ENCODE results near the gene SLC25A21. TPM values are rescaled to one million over a fixed set of nuclear protein-coding genes. Genes with fewer than 3 reads are reported as not detected.
"Not testable (repeated sequence)": the region's sequence is repeated elsewhere in the genome, so short reads cannot be mapped to it uniquely, and the experiment has no call there.

SLC25A21 gene
- total and polyA plus RNA-seq, 10 of the 15 experiments (the other 5 are each of a cell fraction or from before 2014, with no cell fraction given) = 0.06 to 0.72 (median 0.17) TPM; not detected in 3

DNA sequence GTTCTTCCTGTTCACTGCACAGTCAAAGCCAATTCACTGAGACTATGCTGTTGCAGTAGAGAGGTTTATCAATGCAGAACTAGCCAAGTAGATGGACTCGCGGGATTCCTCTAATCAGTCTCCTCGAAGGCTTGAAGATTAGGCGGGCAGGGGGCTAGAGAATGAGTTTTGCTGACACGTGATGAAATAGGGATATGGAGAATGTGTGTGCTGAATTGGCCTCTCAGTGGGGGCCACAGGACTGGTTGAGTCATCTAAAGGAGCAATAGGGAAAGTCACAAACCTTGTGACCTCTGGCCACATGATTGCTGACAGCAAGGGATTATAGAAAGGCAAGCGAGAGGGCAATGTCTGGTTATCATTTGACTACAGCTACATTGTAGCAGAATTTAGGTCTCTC, 38.0 kb upstream of the SLC25A21 start:
- H3K27ac ChIP-seq (ENCODE audit: control insufficient read depth, insufficient read depth) = no peak overlapping the region
- in situ Hi-C loops (cut with MboI) (no loop called here), intact Hi-C loops (cut with micrococcal nuclease; ENCODE audit: unreplicated experiment) (no loop called here)
- no peak overlapping the region for H3K4me3 ChIP-seq
- DNase-seq (ENCODE audit: low read depth, low spot score) (no peak), FAIRE-seq (no peak), ATAC-seq (no peak)
- no peaks in the 10 kb centered on the region for H3K27me3 ChIP-seq (replicated peaks in 1 of 2; ENCODE audit: control insufficient read depth in 2 of 2, insufficient read depth in 2 of 2, low read length in 1 of 2)
- ChIA-PET CTCF (no interaction called here), POLR2A (no interaction called here), SMC1A (ENCODE audit: uncharacterized antibody, unreplicated experiment) (no interaction called here), RAD21 (ENCODE audit: unreplicated experiment) (no interaction called here)
- TF ChIP-seq, protein P1, sequence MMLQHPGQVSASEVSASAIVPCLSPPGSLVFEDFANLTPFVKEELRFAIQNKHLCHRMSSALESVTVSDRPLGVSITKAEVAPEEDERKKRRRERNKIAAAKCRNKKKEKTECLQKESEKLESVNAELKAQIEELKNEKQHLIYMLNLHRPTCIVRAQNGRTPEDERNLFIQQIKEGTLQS (IDR thresholded peaks at IDR 0.05; ENCODE audit: borderline replicate concordance, extremely low read depth, low read depth, low read length) = no peak
- TF ChIP-seq MYB (IDR thresholded peaks at IDR 0.05; ENCODE audit: borderline replicate concordance, low read depth, low read length) (no peak), RELA (IDR thresholded peaks at IDR 0.05; ENCODE audit: borderline replicate concordance, partially characterized antibody) (no peak), SIN3A (IDR thresholded peaks at IDR 0.05; ENCODE audit: low read depth, low read length) (no peak), HDAC2 (IDR thresholded peaks at IDR 0.05) (no peak), KAT2A (conservative IDR thresholded peaks at IDR 0.05; ENCODE audit: control insufficient read depth, low read depth, low read length) (no peak), LARP7 (IDR thresholded peaks at IDR 0.05) (no peak)
- TF ChIP-seq, protein P2, sequence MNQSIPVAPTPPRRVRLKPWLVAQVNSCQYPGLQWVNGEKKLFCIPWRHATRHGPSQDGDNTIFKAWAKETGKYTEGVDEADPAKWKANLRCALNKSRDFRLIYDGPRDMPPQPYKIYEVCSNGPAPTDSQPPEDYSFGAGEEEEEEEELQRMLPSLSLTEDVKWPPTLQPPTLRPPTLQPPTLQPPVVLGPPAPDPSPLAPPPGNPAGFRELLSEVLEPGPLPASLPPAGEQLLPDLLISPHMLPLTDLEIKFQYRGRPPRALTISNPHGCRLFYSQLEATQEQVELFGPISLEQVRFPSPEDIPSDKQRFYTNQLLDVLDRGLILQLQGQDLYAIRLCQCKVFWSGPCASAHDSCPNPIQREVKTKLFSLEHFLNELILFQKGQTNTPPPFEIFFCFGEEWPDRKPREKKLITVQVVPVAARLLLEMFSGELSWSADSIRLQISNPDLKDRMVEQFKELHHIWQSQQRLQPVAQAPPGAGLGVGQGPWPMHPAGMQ (IDR thresholded peaks at IDR 0.05; ENCODE audit: borderline replicate concordance) = no peak
- TF ChIP-seq, protein P3, sequence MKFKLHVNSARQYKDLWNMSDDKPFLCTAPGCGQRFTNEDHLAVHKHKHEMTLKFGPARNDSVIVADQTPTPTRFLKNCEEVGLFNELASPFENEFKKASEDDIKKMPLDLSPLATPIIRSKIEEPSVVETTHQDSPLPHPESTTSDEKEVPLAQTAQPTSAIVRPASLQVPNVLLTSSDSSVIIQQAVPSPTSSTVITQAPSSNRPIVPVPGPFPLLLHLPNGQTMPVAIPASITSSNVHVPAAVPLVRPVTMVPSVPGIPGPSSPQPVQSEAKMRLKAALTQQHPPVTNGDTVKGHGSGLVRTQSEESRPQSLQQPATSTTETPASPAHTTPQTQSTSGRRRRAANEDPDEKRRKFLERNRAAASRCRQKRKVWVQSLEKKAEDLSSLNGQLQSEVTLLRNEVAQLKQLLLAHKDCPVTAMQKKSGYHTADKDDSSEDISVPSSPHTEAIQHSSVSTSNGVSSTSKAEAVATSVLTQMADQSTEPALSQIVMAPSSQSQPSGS (IDR thresholded peaks at IDR 0.05; ENCODE audit: low read length) = no peak
- TF ChIP-seq, protein P4, sequence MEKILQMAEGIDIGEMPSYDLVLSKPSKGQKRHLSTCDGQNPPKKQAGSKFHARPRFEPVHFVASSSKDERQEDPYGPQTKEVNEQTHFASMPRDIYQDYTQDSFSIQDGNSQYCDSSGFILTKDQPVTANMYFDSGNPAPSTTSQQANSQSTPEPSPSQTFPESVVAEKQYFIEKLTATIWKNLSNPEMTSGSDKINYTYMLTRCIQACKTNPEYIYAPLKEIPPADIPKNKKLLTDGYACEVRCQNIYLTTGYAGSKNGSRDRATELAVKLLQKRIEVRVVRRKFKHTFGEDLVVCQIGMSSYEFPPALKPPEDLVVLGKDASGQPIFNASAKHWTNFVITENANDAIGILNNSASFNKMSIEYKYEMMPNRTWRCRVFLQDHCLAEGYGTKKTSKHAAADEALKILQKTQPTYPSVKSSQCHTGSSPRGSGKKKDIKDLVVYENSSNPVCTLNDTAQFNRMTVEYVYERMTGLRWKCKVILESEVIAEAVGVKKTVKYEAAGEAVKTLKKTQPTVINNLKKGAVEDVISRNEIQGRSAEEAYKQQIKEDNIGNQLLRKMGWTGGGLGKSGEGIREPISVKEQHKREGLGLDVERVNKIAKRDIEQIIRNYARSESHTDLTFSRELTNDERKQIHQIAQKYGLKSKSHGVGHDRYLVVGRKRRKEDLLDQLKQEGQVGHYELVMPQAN (conservative IDR thresholded peaks at IDR 0.05) = no peak
- TF ChIP-seq, protein P5, sequence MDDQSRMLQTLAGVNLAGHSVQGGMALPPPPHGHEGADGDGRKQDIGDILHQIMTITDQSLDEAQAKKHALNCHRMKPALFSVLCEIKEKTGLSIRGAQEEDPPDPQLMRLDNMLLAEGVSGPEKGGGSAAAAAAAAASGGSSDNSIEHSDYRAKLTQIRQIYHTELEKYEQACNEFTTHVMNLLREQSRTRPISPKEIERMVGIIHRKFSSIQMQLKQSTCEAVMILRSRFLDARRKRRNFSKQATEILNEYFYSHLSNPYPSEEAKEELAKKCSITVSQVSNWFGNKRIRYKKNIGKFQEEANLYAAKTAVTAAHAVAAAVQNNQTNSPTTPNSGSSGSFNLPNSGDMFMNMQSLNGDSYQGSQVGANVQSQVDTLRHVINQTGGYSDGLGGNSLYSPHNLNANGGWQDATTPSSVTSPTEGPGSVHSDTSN (IDR thresholded peaks at IDR 0.05; ENCODE audit: insufficient replicate concordance, low read depth, low read length) = no peak
- H3K9ac ChIP-seq (ENCODE audit: control insufficient read depth, insufficient read depth, low read length) = no peak overlapping the region
- no peak overlapping the region for H3K4me2 ChIP-seq (ENCODE audit: control insufficient read depth, insufficient read depth)
- H2AFZ ChIP-seq (ENCODE audit: control insufficient read depth, low read depth, low read length) = no peak overlapping the region
- no TSS peak for BruUV-seq (replicated peaks)
- no peaks in the 10 kb centered on the region for H3K4me1 ChIP-seq (ENCODE audit: control insufficient read depth, insufficient read depth, low read length)
- H3K9me3 ChIP-seq (replicated peaks; ENCODE audit: control insufficient read depth, insufficient read depth, low read length) = no peaks in the 10 kb centered on the region; the same call in 2 of the 3 replicates
- no peaks in the 10 kb centered on the region for H3K79me2 ChIP-seq (ENCODE audit: control insufficient read depth, insufficient read depth, low read length)
- H3K36me3 ChIP-seq (ENCODE audit: control insufficient read depth in 2 of 2, insufficient read depth in 2 of 2, low read length in 1 of 2) = no peaks in the 10 kb centered on the region
- WGBS (ENCODE audit: insufficient coverage, insufficient replicate concordance, low lambda C conversion rate, missing lambda C conversion rate) = 57% methylated on average over 6 of the region's 6 CpGs
- H4K20me1 ChIP-seq (ENCODE audit: control insufficient read depth, insufficient read depth) = no peaks in the 10 kb centered on the region

DNA sequence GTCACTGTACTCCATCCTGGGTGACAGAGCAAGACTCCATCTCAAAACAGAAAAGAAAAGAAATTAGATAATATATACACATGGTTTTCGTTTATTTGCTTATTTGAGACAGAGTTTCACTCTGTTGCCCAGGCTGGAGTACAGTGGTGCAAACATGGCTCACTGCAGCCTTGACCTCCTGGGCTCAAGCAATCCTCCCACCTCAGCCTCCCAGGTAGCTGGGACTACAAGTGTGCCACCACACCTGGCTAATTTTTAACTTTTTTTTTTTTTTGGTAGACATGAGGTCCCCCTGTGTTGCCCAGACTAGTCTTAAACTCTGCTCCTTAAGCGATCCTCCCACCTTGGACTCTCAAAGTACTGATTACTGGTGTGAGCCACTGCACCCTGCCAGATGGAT, 37.2 kb upstream of the SLC25A21 start:
- FAIRE-seq; RAD21 ChIA-PET (ENCODE audit: unreplicated experiment); H4K20me1 ChIP-seq (ENCODE audit: control insufficient read depth, insufficient read depth); H3K9ac ChIP-seq (ENCODE audit: control insufficient read depth, insufficient read depth, low read length); BruUV-seq (replicated peaks); H3K27me3 ChIP-seq (replicated peaks in 1 of 2; ENCODE audit: control insufficient read depth in 2 of 2, insufficient read depth in 2 of 2, low read length in 1 of 2); DNase-seq (ENCODE audit: low read depth, low spot score); POLR2A ChIA-PET; H3K27ac ChIP-seq (ENCODE audit: control insufficient read depth, insufficient read depth); intact Hi-C loops (cut with micrococcal nuclease; ENCODE audit: unreplicated experiment); H3K79me2 ChIP-seq (ENCODE audit: control insufficient read depth, insufficient read depth, low read length); in situ Hi-C loops (cut with MboI); H3K4me2 ChIP-seq (ENCODE audit: control insufficient read depth, insufficient read depth); H2AFZ ChIP-seq (ENCODE audit: control insufficient read depth, low read depth, low read length); H3K9me3 ChIP-seq (replicated peaks; ENCODE audit: control insufficient read depth, insufficient read depth, low read length); ATAC-seq; H3K36me3 ChIP-seq (ENCODE audit: control insufficient read depth in 2 of 2, insufficient read depth in 2 of 2, low read length in 1 of 2); H3K4me1 ChIP-seq (ENCODE audit: control insufficient read depth, insufficient read depth, low read length); SMC1A ChIA-PET (ENCODE audit: uncharacterized antibody, unreplicated experiment); H3K4me3 ChIP-seq: not testable (repeated sequence)
- 21% methylated on average over 2 of the region's 2 CpGs for WGBS (ENCODE audit: insufficient coverage, insufficient replicate concordance, low lambda C conversion rate, missing lambda C conversion rate)
- CTCF ChIA-PET = interaction anchor here (0.7 kb wide), 1 partner anchor 10 kb away, joined by 5 read pairs; no protein-coding TSS in a partner anchor

Measured in GM12878 (cell line).